H1 (cell line): ENCODE results near the gene GLTP. TPM values are rescaled to one million over a fixed set of nuclear protein-coding genes. Genes with fewer than 3 reads are reported as not detected.

Experiments used
- CTCF ChIA-PET: fragments of 300-600 bp; sonication (Branson Sonifier 250); formaldehyde crosslinking; loops from one replicate; lab custom pipeline; 2021; ENCODE audit not compliant: partially characterized antibody; lab: Charles Lee
- POLR2A ChIA-PET: fragments of 300-600 bp; sonication (Branson Sonifier 250); formaldehyde crosslinking; loops from one replicate; lab custom pipeline; 2021; ENCODE audit warnings: inconsistent platforms; ENCODE audit not compliant: partially characterized antibody; lab: Charles Lee
- DNase-seq, 2 experiments: peaks; one replicate each; pipeline versions ENCODE4 v3.0.0 to v3.0.0-alpha.2; 2010 to 2022; ENCODE audit warnings: low spot score in 2 of 2, low read depth in 1 of 2, mixed read lengths in 1 of 2
- FAIRE-seq: peaks from 2 replicates; lab custom pipeline; 2011; peaks lifted over from hg19 to GRCh38; lab: Jason Lieb, UNC
- H2AFZ ChIP-seq: 2 replicates; pipeline ENCODE4 v1.8.1; 2012; ENCODE audit warnings: low read length, inconsistent platforms
- H2AK5ac ChIP-seq: 2 replicates; pipeline ENCODE4 v1.6.1; 2013; ENCODE audit warnings: low read depth, low read length
- H2BK120ac ChIP-seq: replicated peaks from 2 replicates; pipeline ENCODE3; 2013; ENCODE audit warnings: low read depth, low read length, inconsistent platforms
- H2BK12ac ChIP-seq: 2 replicates; pipeline ENCODE4 v1.6.1; 2013; ENCODE audit warnings: low read depth, low read length
- H2BK15ac ChIP-seq: 2 replicates; pipeline ENCODE4 v1.6.1; 2013; ENCODE audit warnings: low read length
- H2BK20ac ChIP-seq: 2 replicates; pipeline ENCODE4 v1.6.1; 2013; ENCODE audit warnings: low read length
- H2BK5ac ChIP-seq: 2 replicates; pipeline ENCODE4 v1.6.1; 2013; ENCODE audit warnings: low read depth, low read length
- H3K14ac ChIP-seq: 2 replicates; pipeline ENCODE4 v1.6.1; 2013; ENCODE audit warnings: inconsistent platforms; ENCODE audit not compliant: insufficient read length
- H3K18ac ChIP-seq: 2 replicates; pipeline ENCODE4 v1.6.1; 2013; ENCODE audit warnings: low read length; ENCODE audit errors: extremely low read depth
- H3K23ac ChIP-seq: 2 replicates; pipeline ENCODE4 v1.6.1; 2013; ENCODE audit warnings: inconsistent platforms; ENCODE audit not compliant: insufficient read length
- H3K23me2 ChIP-seq: 2 replicates; pipeline ENCODE4 v1.6.1; 2013; ENCODE audit warnings: low read depth, low read length
- H3K27ac ChIP-seq: 2 replicates; pipeline ENCODE4 v1.6.1; 2011; ENCODE audit warnings: low read depth, low read length, inconsistent platforms
- H3K27me3 ChIP-seq, 4 experiments: replicated peaks in 1 of 4; 1 replicate in 1 of 4; 2 replicates in 3 of 4; pipeline versions ENCODE4 v1.6.1 to v1.8.1; 2011 to 2013; ENCODE audit warnings: low read length in 3 of 4, mild to moderate bottlenecking in 3 of 4, inconsistent platforms in 2 of 4, mixed read lengths in 2 of 4, moderate library complexity in 1 of 4; ENCODE audit not compliant: control insufficient read depth in 3 of 4, insufficient read depth in 3 of 4; ENCODE audit errors: extremely low read depth in 1 of 4
- H3K36me3 ChIP-seq, 4 experiments: 2 replicates each; pipeline versions ENCODE4 v1.6.1 to v1.8.1; 2011 to 2013; ENCODE audit warnings: mild to moderate bottlenecking in 4 of 4, low read length in 3 of 4, moderate library complexity in 2 of 4, control low read depth in 1 of 4, inconsistent platforms in 1 of 4; ENCODE audit not compliant: insufficient read depth in 4 of 4, control insufficient read depth in 2 of 4
- H3K4ac ChIP-seq: replicated peaks from 2 replicates; pipeline ENCODE3; 2013; ENCODE audit warnings: low read length, low read depth, mixed read lengths, inconsistent platforms; ENCODE audit not compliant: insufficient read length
- H3K4me1 ChIP-seq, 4 experiments: replicated peaks in 1 of 4; 1 replicate in 1 of 4; 2 replicates in 3 of 4; pipeline versions ENCODE4 v1.6.1 to v1.8.1; 2011 to 2013; ENCODE audit warnings: low read length in 3 of 4, inconsistent platforms in 2 of 4, mixed read lengths in 1 of 4; ENCODE audit not compliant: insufficient read depth in 4 of 4, control insufficient read depth in 3 of 4
- H3K4me2 ChIP-seq, 2 experiments: 2 replicates each; pipeline versions ENCODE4 v1.6.1 to v1.8.1; 2011 to 2013; ENCODE audit warnings: low read depth in 2 of 2, low read length in 2 of 2, control low read depth in 1 of 2, inconsistent platforms in 1 of 2, mild to moderate bottlenecking in 1 of 2; ENCODE audit not compliant: insufficient read depth in 1 of 2
- H3K4me3 ChIP-seq, 4 experiments: fragments of 200-600, 300-600 bp in 1 of 4; sonication (generic), shearing (Covaris generic), sonication (Bioruptor Twin) in 1 of 4; 2 replicates each; pipeline versions ENCODE4 v1.5.1 to v1.8.1; 2011 to 2016; ENCODE audit warnings: low read length in 4 of 4, low read depth in 3 of 4, control low read depth in 2 of 4, inconsistent platforms in 2 of 4, mild to moderate bottlenecking in 2 of 4, mixed read lengths in 1 of 4, moderate library complexity in 1 of 4; ENCODE audit not compliant: insufficient read depth in 2 of 4; ENCODE audit errors: extremely low read depth in 1 of 4
- H3K56ac ChIP-seq: replicated peaks from 2 replicates; pipeline ENCODE3; 2013; ENCODE audit warnings: low read depth, mild to moderate bottlenecking, mixed read lengths, low read length, inconsistent platforms; ENCODE audit not compliant: insufficient read length
- H3K79me1 ChIP-seq: 2 replicates; pipeline ENCODE4 v1.6.1; 2013; ENCODE audit warnings: low read depth, low read length, control low read depth
- H3K79me2 ChIP-seq, 2 experiments: 2 replicates each; pipeline versions ENCODE4 v1.6.1 to v1.8.1; 2012 to 2013; ENCODE audit warnings: low read length in 2 of 2, mild to moderate bottlenecking in 2 of 2, inconsistent platforms in 1 of 2; ENCODE audit not compliant: insufficient read depth in 2 of 2, control insufficient read depth in 1 of 2
- H3K9ac ChIP-seq, 4 experiments: replicated peaks in 1 of 4; 1 replicate in 1 of 4; 2 replicates in 3 of 4; pipeline versions ENCODE4 v1.6.1 to v1.8.1; 2011 to 2013; ENCODE audit warnings: low read depth in 3 of 4, low read length in 3 of 4, control low read depth in 2 of 4, mild to moderate bottlenecking in 2 of 4, moderate library complexity in 2 of 4, inconsistent platforms in 1 of 4; ENCODE audit errors: extremely low read depth in 1 of 4
- H3K9me3 ChIP-seq, 2 experiments: 2 replicates each; pipeline versions ENCODE4 v1.6.1 to v1.8.1; 2012 to 2013; ENCODE audit warnings: mild to moderate bottlenecking in 2 of 2, moderate library complexity in 2 of 2, control low read depth in 1 of 2, inconsistent platforms in 1 of 2, low read depth in 1 of 2, low read length in 1 of 2, mixed read lengths in 1 of 2; ENCODE audit not compliant: insufficient read depth in 2 of 2
- H4K20me1 ChIP-seq, 2 experiments: replicated peaks in 1 of 2; 2 replicates each; pipeline versions ENCODE3 to v1.8.1; 2011 to 2013; ENCODE audit warnings: inconsistent platforms in 2 of 2, low read length in 2 of 2, mild to moderate bottlenecking in 1 of 2; ENCODE audit not compliant: insufficient read depth in 2 of 2, control insufficient read depth in 1 of 2
- H4K5ac ChIP-seq: 2 replicates; pipeline ENCODE4 v1.6.1; 2013; ENCODE audit warnings: low read length, low read depth, mixed read lengths, inconsistent platforms; ENCODE audit not compliant: insufficient read length
- H4K8ac ChIP-seq: 2 replicates; pipeline ENCODE4 v1.8.0; 2013; ENCODE audit warnings: mild to moderate bottlenecking, moderate library complexity, low read length, inconsistent platforms; ENCODE audit not compliant: insufficient read depth; ENCODE audit errors: extremely low read depth
- H4K91ac ChIP-seq: replicated peaks from 2 replicates; pipeline ENCODE3; 2013; ENCODE audit warnings: low read length, mixed read lengths, inconsistent platforms; ENCODE audit not compliant: insufficient read length
- CBX8 ChIP-seq: fragments of 300-800, 300-1000 bp; sonication (generic); IDR thresholded peaks from 2 replicates; pipeline ENCODE4 v1.7.1; 2016; ENCODE audit warnings: low read depth, low read length, borderline replicate concordance
- SAP30 ChIP-seq: fragments of 300-600 bp; sonication (generic); IDR thresholded peaks from 2 replicates; pipeline ENCODE4 v1.7.1; 2012; ENCODE audit warnings: low read length, moderate library complexity, mild to moderate bottlenecking, inconsistent platforms; ENCODE audit not compliant: insufficient read depth, insufficient replicate concordance
- WGBS, 2 experiments: shearing (Covaris generic) in 1 of 2; methylation state at CpG; one replicate each; pipeline versions ENCODE4 v1.1.6 to v1.1.7; 2013 to 2015; ENCODE audit warnings: low lambda C conversion rate in 2 of 2, mixed read lengths in 2 of 2, inconsistent platforms in 1 of 2, low coverage in 1 of 2, missing lambda C conversion rate in 1 of 2; ENCODE audit not compliant: insufficient replicate concordance in 2 of 2, insufficient coverage in 1 of 2, insufficient read length in 1 of 2; ENCODE audit errors: extremely low coverage in 1 of 2, missing lambda C conversion rate in 1 of 2; 5-methylcytosine and 5-hydroxymethylcytosine counted together
- polyA plus RNA-seq, 7 experiments: library from polyadenylated mRNA; depleted of rRNA in 3 of 7; stranded (reverse) in 5 of 7; unstranded in 2 of 7; fragments of >200 nt in 5 of 7; fragments of 200-250 nt in 2 of 7; gene quantifications; 1 replicate in 5 of 7; 2 replicates in 1 of 7; 4 replicates in 1 of 7; pipeline versions ENCODE4 v1.2.1 to v1.2.3, GENCODE V29; 2011 to 2013; ENCODE audit warnings: missing spikeins in 2 of 7, mixed read lengths in 2 of 7
- total RNA-seq: library from RNA; stranded (reverse); fragmentation: NEBNext Ultra II Directional; extraction: Animal tissue kit (Norgen Biotek cat#: 25700); gene quantifications from 2 replicates; pipeline ENCODE4 v1.2.1, GENCODE V29; 2021
- TF ChIP-seq, protein P1 (sequence below): IDR thresholded peaks from 2 replicates; pipeline ENCODE4 v1.6.1; 2011; ENCODE audit warnings: low read depth, mild to moderate bottlenecking, low read length; ENCODE audit not compliant: insufficient read depth

The GLTP gene
- total and polyA plus RNA-seq, 2 of the 8 experiments (the other 6 are each of a cell fraction or from before 2014, with no cell fraction given): 9.8 to 26.1 TPM

DNA sequence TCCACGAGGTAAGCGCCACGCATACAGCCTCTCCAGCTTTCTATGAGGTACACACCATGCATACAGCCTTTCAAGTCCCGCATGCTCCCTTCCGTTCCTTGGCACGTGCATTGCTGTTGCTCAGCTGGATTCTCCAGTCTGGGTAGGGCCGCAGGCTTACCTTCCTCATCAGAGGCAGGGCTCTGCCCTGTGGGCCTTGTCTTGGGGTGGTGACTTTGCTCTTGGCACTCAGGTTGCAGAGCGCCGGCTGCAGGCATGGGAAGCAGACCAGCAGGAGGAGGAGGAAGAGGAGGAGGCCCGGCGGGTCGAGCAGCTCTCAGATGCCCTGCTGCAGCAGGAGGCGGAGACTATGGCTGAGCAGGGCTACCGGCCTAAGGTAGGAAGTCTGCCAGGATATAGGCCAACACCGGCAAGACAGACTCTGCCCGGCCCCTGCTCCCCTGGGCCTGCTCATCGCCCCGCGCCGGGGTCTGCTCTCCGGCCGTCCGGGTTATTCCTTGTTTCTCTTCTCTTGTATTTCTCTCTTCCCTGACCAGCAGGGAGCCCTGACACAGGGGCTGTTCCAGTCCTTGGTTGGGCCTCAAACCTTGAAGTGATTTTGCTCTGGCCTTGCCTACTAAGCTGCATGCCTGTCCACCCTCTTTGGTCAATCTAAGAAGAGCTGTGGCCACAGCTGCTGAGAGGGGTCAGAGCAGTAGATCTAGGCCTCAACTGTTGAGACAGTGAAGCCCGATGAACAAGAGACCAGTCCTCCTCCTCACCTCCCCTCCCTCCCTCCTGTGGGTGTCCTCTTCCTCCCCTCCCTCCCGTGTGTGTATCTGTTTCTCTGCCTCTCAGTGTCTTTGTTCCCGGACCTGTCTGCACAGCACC, 35.1 kb upstream of the GLTP start:
- Histone ChIP-seq H3K56ac (no peak overlapping the region), H3K79me2 (no peaks in the 10 kb centered on the region), H3K36me3 (no peaks in the 10 kb centered on the region), H2AFZ (no peak overlapping the region), H3K27ac (no peak overlapping the region), H3K23me2 (no peaks in the 10 kb centered on the region), H2BK20ac (no peak overlapping the region), H3K4me3 (no peak overlapping the region), H4K20me1 (no peaks in the 10 kb centered on the region), H4K5ac (no peak overlapping the region), H4K8ac (no peak overlapping the region), H3K9me3 (peaks cover 0 to 3% of the 10 kb centered on the region in 2 experiments; a peak in 1 of 4 replicates), H3K27me3 (0 out of 7 replicates have a peak, but pooled peaks cover 0 to 1% (median 0%) of the 10 kb centered on the region in 4 experiments), H3K23ac (no peak overlapping the region), H3K79me1 (no peaks in the 10 kb centered on the region), H2BK5ac (no peak overlapping the region; the same call in 1 of the 2 replicates), H2BK12ac (no peak overlapping the region), H2AK5ac (no peak overlapping the region), H2BK15ac (no peak overlapping the region)
- POLR2A ChIA-PET: interaction anchor here (1.7 kb wide), 1 partner anchor 10 kb away, joined by 5 read pairs; no protein-coding TSS in a partner anchor
- DNase-seq: no peak
- WGBS, 2 experiments: 87% methylated on average over 22 of the region's 26 CpGs; no CpG with 5 or more reads in 1 of the 2 experiments
- TF ChIP-seq, protein P1, sequence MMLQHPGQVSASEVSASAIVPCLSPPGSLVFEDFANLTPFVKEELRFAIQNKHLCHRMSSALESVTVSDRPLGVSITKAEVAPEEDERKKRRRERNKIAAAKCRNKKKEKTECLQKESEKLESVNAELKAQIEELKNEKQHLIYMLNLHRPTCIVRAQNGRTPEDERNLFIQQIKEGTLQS: no peak
- no peak for TF ChIP-seq SAP30
- TF ChIP-seq CBX8: no peak
- TF ChIP-seq, all 59 proteins: peak for 0
- CTCF ChIA-PET: interaction anchor here (1.0 to 9.1 kb wide), 4 partner anchors 9 to 63 kb away, joined by 5 to 114 read pairs (median 30); no protein-coding TSS in a partner anchor
- no peak for FAIRE-seq
- Histone ChIP-seq H3K4me1 (peaks cover 0 to 2% (median 0%) of the 10 kb centered on the region in 4 experiments; a peak in 1 of 7 replicates), H3K18ac (no peak overlapping the region), H3K4me2 (no peak overlapping the region), H2BK120ac (no peak overlapping the region), H3K14ac (no peak overlapping the region), H3K4ac (no peak overlapping the region), H3K9ac (no peak overlapping the region), H4K91ac (no peak overlapping the region)
